NCI-H1930 (cell line): ENCODE data around the gene OLFML2B.
"Not testable (repeated sequence)": the region's sequence is repeated elsewhere in the genome, so short reads cannot be mapped to it uniquely, and the experiment has no call there.

Experiments used
- DNase-seq, 2 experiments: peaks; one replicate each; lab custom pipeline; 2025; lab: John Stamatoyannopoulos, UW

Gene OLFML2B

GRCh38 chr1:162035241-162035640 is 11.6 kb upstream of the OLFML2B start:
- DNase-seq = no peak

GRCh38 chr1:162033428-162033827 is 9.8 kb upstream of the OLFML2B start:
- DNase-seq = no peak

DNA sequence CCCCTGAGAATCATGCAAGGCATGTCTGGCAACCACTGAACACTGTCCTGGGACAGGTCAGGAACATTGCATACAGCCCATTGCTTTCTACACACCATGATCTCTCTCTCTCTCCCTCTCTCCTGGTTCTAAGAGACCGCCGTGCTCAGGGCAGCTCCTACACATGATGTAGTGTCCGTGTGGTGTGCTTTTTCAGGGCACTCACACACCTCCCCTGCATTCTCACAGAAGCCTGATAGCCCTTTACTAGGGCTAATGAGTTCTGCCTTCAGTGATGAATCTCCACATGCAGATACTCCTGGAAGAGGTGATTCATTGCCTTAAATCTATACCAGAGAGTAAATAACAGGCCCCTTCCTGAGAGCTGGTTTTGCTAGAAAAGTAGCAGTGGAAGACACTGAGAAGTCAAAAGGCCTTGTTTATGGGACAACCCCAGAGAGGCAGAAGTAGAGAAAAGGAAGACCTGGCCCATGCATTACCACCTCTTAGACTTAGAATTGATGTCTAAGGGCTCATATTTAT is 7.2 kb upstream of the OLFML2B start:
- no peak for DNase-seq

DNA sequence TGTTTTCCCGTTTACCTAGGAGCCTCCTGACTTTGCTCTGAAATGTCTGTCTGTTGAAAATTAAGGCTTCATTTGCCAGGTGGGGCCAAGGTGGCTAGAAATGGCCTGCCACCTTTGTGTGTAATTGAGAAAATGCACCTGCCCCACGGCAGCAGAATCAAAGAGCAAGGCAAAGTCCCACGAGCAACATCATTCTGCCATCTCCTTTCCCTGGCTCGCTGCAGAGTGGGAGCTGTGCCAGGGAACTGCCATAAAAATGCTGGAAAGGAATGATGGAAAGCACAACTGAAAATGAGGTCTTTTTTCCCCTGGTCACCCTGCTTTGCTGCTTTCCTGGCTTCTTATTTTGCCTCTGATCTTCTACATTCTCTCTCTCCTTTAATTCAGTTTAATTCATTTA is 5.5 kb upstream of the OLFML2B start:
- DNase-seq = no peak

- DNase-seq = no peak
Observed at GRCh38 chr1:162028726-162029125, 5.1 kb upstream of the OLFML2B start.

DNA sequence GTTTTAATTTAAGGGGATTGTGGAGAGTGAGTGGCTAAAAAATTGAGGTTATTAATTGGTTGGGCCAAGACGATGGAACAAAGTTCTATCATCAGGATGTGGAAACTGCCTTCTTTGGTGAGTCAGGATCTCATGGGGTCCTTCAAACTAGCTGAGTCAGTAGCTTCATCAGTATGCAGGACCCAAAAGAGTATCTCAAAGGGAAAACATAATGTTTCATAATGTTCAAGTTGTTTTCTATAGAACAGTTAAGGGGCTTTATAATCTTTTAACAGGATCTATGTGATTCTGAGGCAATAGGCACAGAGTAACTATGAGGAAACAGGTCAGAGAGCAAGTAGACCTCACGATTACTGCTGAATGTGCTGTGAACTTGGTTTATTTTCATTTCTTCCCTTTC is 3.2 kb upstream of the OLFML2B start:
- DNase-seq = no peak

DNA sequence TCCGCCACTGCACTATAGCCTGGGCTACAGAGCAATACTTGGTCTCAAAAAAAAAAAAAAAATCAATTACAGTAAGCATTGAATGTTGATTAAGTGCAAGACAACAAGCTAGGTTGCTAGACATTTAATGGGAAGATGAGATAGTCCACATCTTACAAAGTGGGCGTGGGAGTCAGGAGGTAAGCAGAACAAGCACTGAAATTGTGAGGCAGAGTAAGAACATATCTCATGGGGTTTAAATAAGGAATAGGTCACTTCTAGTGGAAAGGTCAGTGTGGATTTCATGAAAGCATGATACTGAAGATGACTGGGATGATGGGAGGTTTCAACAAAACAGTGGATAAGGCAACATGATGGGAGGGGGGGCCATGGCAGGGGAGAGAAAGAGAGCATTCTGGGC is 1.9 kb upstream of the OLFML2B start:
- DNase-seq = no peak

- no peak for DNase-seq
Observed at GRCh38 chr1:162023181-162023546, 505 bp downstream of the OLFML2B start.

GRCh38 chr1:162022626-162023025 is 1.0 kb downstream of the OLFML2B start:
- DNase-seq = no peak

DNA sequence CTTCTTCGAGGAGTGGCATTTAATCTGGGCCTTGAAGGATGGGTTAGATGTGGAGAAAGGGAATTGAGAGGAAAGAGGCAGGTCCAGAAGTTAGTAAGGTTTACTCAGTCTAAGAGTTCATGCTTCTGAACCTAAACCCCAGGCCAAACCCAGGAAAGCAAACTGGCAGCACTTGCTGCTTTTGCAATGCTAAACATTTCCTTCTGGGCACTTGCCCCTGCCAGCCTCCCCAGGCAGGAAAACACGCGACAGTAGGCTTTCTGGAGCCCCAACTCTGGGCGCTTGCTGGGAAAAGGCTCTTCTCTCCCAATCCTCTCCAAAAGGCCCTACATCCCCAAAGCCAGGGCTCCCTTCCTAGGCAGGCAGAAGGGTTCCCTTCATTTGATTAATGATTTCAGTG is 2.5 kb downstream of the OLFML2B start:
- DNase-seq = no peak

DNA sequence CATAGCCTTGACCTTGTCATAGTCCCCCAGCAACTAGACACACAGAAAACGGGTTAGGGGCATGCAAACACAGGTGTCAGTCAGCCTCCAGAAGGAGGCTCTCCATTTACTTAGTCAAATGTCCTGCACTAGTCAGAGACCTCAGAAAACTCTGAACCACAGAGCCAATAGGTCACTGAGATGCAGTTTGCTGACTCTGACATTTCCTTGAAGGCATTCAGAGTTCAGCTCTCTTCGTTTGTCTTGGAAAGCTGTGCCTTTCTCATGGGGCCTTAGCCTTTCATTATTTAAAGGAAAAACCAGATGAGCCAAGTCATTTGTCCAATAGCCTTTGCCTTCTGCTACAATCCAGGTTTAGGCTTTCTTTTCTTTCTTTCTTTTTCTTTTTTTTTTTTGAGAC is 3.5 kb downstream of the OLFML2B start:
- no peak for DNase-seq

- DNase-seq = no peak
Observed at GRCh38 chr1:162019446-162019845, 4.2 kb downstream of the OLFML2B start.

DNA sequence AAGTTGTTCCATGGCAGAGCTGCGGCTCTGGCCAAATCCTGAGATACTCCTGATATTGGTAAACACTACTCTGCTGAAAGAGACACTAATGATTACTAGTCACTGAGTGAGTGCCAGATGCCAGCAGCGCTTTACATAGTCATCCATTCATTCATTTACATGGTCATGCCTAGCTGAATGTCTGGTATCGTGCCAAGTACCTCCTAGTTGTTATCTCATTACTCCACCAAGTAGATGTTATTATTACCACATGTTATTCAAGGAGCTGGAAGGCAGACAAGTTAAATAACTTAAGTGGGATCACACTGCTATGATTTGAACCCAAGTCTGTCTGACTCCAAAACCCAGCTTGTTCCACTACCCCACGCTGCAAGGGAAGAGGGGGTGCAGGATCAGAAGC is 4.7 kb downstream of the OLFML2B start:
- no peak for DNase-seq

- DNase-seq = no peak
Observed at GRCh38 chr1:162018418-162018817, 5.3 kb downstream of the OLFML2B start.

DNA sequence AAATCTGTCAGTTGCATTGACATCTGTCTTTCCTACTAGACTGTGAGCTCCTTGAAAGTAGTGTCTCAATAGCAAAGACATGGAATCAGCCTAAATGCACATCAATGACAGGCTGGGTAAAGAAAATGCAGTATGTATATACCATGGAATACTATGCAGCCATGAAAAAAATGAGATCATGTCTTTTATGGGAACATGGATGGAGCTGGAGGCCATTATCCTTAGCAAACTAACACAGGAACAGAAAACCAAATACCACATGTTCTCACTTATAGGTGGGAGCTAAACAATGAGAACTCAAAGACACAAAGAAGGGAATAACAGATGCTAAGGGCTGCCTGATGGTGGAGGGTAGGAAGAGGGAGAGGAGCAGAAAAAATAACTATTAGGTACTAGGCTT is 5.9 kb downstream of the OLFML2B start:
- not testable (repeated sequence) for DNase-seq

DNA sequence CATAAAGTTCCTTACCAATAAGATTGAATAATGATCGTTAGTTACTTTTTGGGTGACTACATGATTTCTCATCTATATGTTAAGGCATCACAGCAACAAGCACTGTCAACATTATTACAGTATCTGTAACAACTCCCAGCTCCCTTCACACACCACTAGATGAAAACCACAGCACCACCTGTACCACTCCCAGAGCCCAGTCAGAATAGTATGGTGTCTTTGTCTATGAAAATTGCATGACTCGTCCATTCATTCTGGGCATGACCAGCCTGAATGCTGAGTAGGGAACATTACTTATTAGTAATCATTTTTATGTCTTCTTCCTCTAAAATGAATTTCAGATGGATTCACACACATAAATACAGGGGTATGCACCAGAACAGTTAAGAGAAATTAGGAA is 7.0 kb downstream of the OLFML2B start:
- DNase-seq = no peak

GRCh38 chr1:162015196-162015595 is 8.5 kb downstream of the OLFML2B start:
- DNase-seq = no peak

- no peak for DNase-seq
Observed at GRCh38 chr1:162014202-162014601, 9.5 kb downstream of the OLFML2B start.

DNA sequence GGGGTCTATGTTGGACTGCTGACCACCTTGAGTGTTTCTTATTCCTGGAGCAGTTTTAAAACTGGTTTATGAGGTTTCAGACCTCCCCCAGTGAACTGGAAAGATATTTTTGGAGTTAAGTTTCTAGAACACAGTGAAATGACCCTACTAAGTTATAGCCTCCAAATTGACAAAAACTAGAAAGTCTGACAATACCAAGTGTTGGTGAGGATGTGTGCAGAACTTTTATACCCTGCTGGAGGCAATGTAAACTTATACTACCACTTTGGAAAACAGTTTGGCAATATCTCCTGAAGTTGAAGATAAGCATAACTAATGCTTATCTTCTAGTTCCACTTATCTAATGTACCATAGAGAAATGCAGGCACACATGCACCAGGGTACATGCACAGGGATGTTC is 10.4 kb downstream of the OLFML2B start:
- no peak for DNase-seq

DNA sequence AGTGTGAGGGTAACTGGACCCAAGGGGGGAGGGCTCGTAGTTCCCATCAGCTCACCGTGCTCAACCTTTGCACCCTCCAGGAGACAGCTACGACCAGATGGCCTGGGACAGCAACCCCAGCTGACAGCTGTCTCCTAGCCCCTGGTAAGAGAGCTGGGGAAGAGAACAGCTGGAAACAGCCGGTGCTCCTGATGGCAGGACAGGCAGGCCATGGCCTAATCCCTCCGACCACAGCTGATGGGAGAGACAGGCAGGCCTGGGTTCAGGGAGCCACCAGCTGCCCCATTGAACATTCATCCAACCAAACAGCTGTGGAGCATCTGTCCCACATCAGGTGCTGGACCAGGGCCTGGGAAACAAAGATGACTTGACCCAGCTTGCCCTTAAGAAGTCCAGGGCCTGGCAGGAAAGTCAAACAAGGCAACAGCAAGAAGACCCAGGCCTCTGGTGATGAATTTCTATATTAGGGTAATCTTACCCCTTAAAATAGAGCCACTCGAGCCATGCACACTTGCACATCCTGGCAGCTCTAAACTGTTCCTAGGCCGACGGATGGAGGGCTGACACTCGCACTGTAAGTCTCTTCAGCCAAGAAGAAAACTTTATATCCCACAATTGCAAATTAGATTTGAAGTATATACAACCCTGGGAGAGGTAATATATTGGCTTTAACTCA is 12.2 kb downstream of the OLFML2B start:
- no peak for DNase-seq

DNA sequence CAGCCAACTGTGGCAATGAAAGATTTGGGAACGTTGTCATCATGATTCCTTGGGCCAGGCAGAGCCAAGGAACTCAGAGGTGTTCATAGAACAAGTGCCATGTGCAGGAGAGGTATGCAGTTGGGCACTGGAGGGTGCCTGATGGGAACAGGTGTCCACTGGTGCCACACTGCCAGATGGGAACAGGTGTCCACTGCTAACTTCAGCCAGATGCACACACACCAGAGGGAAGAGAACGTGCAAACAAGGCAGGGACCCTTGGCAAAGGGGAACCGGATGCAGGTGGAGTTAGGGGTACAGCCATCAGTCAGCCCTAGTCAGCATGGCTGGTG is 13.5 kb downstream of the OLFML2B start:
- no peak for DNase-seq

GRCh38 chr1:162009501-162010174 is 14.0 kb downstream of the OLFML2B start:
- DNase-seq = no peak

DNA sequence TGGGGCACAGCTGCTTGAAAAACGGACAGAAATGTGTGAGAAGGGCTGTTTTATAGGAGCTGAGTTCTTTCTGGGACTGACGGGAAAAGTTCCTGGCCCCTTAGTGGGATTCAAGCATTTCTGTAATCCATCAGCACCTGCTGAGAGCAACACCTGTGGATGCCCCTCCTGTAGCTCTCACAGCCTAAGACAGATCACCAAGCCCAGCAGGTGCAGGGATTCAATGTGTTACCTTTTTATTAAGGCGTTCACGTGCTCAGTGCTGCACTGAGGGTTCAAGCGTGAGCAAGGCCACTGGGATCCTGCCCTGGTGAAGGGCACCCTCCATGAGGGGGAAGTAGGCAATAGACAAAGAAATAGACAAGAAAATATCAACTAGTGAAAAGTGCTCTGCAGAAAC is 14.9 kb downstream of the OLFML2B start:
- DNase-seq = no peak

GRCh38 chr1:162007466-162007865 is 16.2 kb downstream of the OLFML2B start:
- DNase-seq = no peak
